SK-N-SH treated with all-trans-retinoic acid at 6 μM for 48 hours (cell line): ENCODE measurements around the gene CAPG.

Source experiments
- BACH2 ChIP-seq: fragments of 250-450 bp; sonication (Bioruptor Pico); IDR thresholded peaks from 2 replicates; pipeline ENCODE4 v1.9.0; 2021; ENCODE audit warnings: mild to moderate bottlenecking, borderline replicate concordance
- CSDC2 ChIP-seq: fragments of 250-450 bp; sonication (Bioruptor Pico); IDR thresholded peaks from 2 replicates; pipeline ENCODE4 v1.5.0; 2020; ENCODE audit warnings: mild to moderate bottlenecking, moderate library complexity
- OSR1 ChIP-seq: fragments of 250-450 bp; sonication (Bioruptor Pico); IDR thresholded peaks from 2 replicates; pipeline ENCODE4 v1.8.0; 2022; ENCODE audit warnings: moderate library complexity, mild to moderate bottlenecking, inconsistent platforms
- PATZ1 ChIP-seq: fragments of 250-450 bp; sonication (Bioruptor Pico); IDR thresholded peaks from 2 replicates; pipeline ENCODE4 v1.8.0; 2020; ENCODE audit warnings: mild to moderate bottlenecking, moderate library complexity, borderline replicate concordance
- ZFP30 ChIP-seq: fragments of 450-650 bp; formaldehyde crosslinking; IDR thresholded peaks from 2 replicates; pipeline ENCODE4 v1.5.0; 2022; ENCODE audit warnings: mild to moderate bottlenecking, moderate library complexity
- TF ChIP-seq, protein P1 (sequence below): fragments of 250-450 bp; sonication (Bioruptor Pico); IDR thresholded peaks from 2 replicates; pipeline ENCODE4 v1.5.1; 2021; ENCODE audit warnings: mild to moderate bottlenecking, moderate library complexity

DNA sequence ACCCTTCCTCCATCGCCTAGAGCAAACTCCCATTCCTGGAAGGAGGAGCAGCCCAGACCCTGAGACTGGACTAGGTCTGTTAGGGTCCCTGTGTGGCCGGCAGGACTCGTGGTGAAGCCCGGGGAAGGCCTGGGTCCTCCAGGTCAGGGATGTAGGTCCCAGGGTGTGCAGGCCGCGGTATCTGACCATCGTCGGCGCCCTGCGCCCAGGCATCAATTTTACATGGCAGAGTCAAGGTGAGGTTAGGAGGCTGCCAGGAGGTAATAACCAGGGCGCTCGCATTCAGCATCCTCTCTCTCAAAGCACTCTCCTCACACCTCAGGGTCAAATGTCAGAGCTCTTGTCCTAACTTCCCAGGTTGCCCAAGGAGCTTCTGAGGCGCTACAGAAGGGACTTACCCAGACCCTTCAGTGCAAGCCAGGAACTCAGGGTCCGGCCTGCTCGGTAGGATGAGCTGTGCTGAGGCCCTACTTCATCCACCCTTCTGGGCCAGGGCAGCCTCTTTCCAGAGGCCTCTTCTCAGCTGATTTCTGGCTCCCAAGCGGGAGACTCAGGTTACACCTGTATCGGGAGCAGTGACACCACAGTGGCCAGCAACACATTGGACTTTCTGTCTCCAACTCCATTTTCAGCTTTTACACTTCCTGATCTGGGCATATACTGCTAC lies 9.0 kb upstream of the CAPG start:
- TF ChIP-seq BACH2 (no peak), CSDC2 (CRISPR knock-in tag) (no peak), PATZ1 (CRISPR knock-in tag) (no peak), OSR1 (CRISPR knock-in tag) (no peak), ZFP30 (CRISPR knock-in tag) (no peak)
- TF ChIP-seq, protein P1, sequence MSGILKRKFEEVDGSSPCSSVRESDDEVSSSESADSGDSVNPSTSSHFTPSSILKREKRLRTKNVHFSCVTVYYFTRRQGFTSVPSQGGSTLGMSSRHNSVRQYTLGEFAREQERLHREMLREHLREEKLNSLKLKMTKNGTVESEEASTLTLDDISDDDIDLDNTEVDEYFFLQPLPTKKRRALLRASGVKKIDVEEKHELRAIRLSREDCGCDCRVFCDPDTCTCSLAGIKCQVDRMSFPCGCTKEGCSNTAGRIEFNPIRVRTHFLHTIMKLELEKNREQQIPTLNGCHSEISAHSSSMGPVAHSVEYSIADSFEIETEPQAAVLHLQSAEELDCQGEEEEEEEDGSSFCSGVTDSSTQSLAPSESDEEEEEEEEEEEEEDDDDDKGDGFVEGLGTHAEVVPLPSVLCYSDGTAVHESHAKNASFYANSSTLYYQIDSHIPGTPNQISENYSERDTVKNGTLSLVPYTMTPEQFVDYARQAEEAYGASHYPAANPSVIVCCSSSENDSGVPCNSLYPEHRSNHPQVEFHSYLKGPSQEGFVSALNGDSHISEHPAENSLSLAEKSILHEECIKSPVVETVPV (CRISPR knock-in tag): no peak
